Stimulated activated CD4-positive, alpha-beta T cell treated with anti-CD3 and anti-CD28 coated beads, Interleukin-4, amount 100 ng/mL, for 48 hours (primary cell): Measurements from ENCODE around the gene TGFBR2.
"Not testable (repeated sequence)": the region's sequence is repeated elsewhere in the genome, so short reads cannot be mapped to it uniquely, and the experiment has no call there.

ENCODE experiments used
- DNase-seq, 2 donors: peaks; one replicate each; pipeline ENCODE4 v3.0.0-alpha.2; 2020; ENCODE audit warnings: low read depth in 2 of 2

The TGFBR2 gene

GRCh38 chr3:30657914-30658313, 51.5 kb downstream of the TGFBR2 start:
- DNase-seq = no peak

GRCh38 chr3:30658328-30659052, 52.1 kb downstream of the TGFBR2 start:
- DNase-seq = peak in 1 of 2 donors; percentile 52

- DNase-seq = no peak
Measured at GRCh38 chr3:30659270-30660130, 53.1 kb downstream of the TGFBR2 start.

- no peak for DNase-seq
Measured at GRCh38 chr3:30660136-30660535, 53.7 kb downstream of the TGFBR2 start.

- no peak for DNase-seq
Measured at GRCh38 chr3:30660656-30661055, 54.3 kb downstream of the TGFBR2 start.

GRCh38 chr3:30661098-30661873, 54.9 kb downstream of the TGFBR2 start:
- DNase-seq = no peak

- DNase-seq = no peak
Measured at GRCh38 chr3:30662836-30663235, 56.4 kb downstream of the TGFBR2 start.

GRCh38 chr3:30663533-30664241, 57.3 kb downstream of the TGFBR2 start:
- DNase-seq = no peak

GRCh38 chr3:30664459-30664858, 58.1 kb downstream of the TGFBR2 start:
- no peak for DNase-seq

GRCh38 chr3:30664884-30665283, 58.5 kb downstream of the TGFBR2 start:
- no peak for DNase-seq

- no peak for DNase-seq
Measured at GRCh38 chr3:30665539-30665938, 59.1 kb downstream of the TGFBR2 start.

GRCh38 chr3:30666572-30667279, 60.3 kb downstream of the TGFBR2 start:
- DNase-seq = no peak

GRCh38 chr3:30667280-30667651, 60.9 kb downstream of the TGFBR2 start:
- DNase-seq = no peak

GRCh38 chr3:30668051-30668609, 61.7 kb downstream of the TGFBR2 start:
- DNase-seq = no peak

- not testable (repeated sequence) for DNase-seq
Measured at GRCh38 chr3:30669360-30669934, 63.0 kb downstream of the TGFBR2 start.

- DNase-seq = no peak
Measured at GRCh38 chr3:30670292-30670691, 63.9 kb downstream of the TGFBR2 start.

- no peak for DNase-seq
Measured at GRCh38 chr3:30671527-30672286, 65.3 kb downstream of the TGFBR2 start.

- DNase-seq = no peak
Measured at GRCh38 chr3:30672287-30672735, 65.9 kb downstream of the TGFBR2 start.

- no peak for DNase-seq
Measured at GRCh38 chr3:30672959-30673358, 66.6 kb downstream of the TGFBR2 start.
